SH-SY5Y (cell line): ENCODE measurements around the gene RASA2.

Experiments used
- GATA2 ChIP-seq: IDR thresholded peaks from 2 replicates; pipeline ENCODE4 v1.6.1; 2011; ENCODE audit warnings: mild to moderate bottlenecking, low read depth, low read length
- GATA3 ChIP-seq: IDR thresholded peaks from 2 replicates; pipeline ENCODE4 v1.6.1; 2011; ENCODE audit warnings: low read depth, mild to moderate bottlenecking, low read length, moderate library complexity

DNA sequence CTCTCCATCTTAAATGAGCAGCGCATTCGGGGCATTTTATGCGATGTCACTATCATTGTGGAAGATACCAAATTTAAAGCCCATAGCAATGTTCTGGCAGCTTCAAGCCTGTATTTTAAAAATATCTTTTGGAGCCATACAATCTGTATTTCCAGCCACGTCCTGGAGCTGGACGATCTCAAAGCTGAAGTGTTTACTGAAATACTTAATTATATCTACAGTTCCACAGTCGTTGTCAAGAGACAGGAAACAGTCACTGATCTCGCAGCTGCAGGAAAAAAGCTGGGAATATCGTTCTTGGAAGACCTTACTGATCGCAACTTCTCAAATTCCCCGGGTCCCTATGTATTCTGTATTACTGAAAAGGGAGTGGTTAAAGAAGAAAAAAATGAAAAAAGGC is 44.4 kb upstream of the RASA2 start:
- TF ChIP-seq GATA2 (no peak), GATA3 (no peak)
